HG03280 (cell line): ENCODE data around the gene CAMK2N2.

ENCODE experiments used
- ATAC-seq: cut with Tn5 transposase; IDR thresholded peaks from one replicate; pipeline ENCODE4 v1.9.1; 2021; ENCODE audit warnings: mild to moderate bottlenecking, moderate library complexity; ENCODE audit not compliant: unreplicated experiment

Gene CAMK2N2

GRCh38 chr3:184261270-184261853 is at the start of gene CAMK2N2:
TSS of gene CAMK2N2 (minus strand) at chr3:184261553. CDS start at chr3:184261285, 268 bp downstream.
- peak; percentile 43 for ATAC-seq

GRCh38 chr3:184308744-184309143 is 47.4 kb upstream of the CAMK2N2 start:
- ATAC-seq, result no peak

GRCh38 chr3:184307915-184308314 is 46.6 kb upstream of the CAMK2N2 start:
- no peak for ATAC-seq

- ATAC-seq, result no peak
These were observed 45.1 kb upstream of the CAMK2N2 start for GRCh38 chr3:184306341-184306972.

- no peak for ATAC-seq
These were observed 44.2 kb upstream of the CAMK2N2 start for GRCh38 chr3:184305577-184305976.

GRCh38 chr3:184300378-184300720 is 39.0 kb upstream of the CAMK2N2 start:
- no peak for ATAC-seq

- no peak for ATAC-seq
These were observed 38.4 kb upstream of the CAMK2N2 start for GRCh38 chr3:184299488-184300377.

GRCh38 chr3:184298759-184299487 is 37.6 kb upstream of the CAMK2N2 start, which contains the start of gene PSMD2:
TSS of gene PSMD2 (plus strand) at chr3:184299241. CDS start at chr3:184299267, 26 bp downstream.
- ATAC-seq, result peak; percentile 93

- no peak for ATAC-seq
These were observed 35.3 kb upstream of the CAMK2N2 start for GRCh38 chr3:184296616-184297015.

GRCh38 chr3:184295771-184296170 is 34.4 kb upstream of the CAMK2N2 start:
- no peak for ATAC-seq

- ATAC-seq, result no peak
These were observed 30.5 kb upstream of the CAMK2N2 start for GRCh38 chr3:184291738-184292445.

GRCh38 chr3:184291044-184291737 is 29.8 kb upstream of the CAMK2N2 start:
- no peak for ATAC-seq

GRCh38 chr3:184290331-184290730 is 29.0 kb upstream of the CAMK2N2 start:
- ATAC-seq, result no peak

- ATAC-seq, result no peak
These were observed 28.1 kb upstream of the CAMK2N2 start for GRCh38 chr3:184289426-184289938.

GRCh38 chr3:184284696-184285095 is 23.3 kb upstream of the CAMK2N2 start:
- no peak for ATAC-seq

GRCh38 chr3:184283681-184284080 is 22.3 kb upstream of the CAMK2N2 start:
- ATAC-seq, result no peak

- no peak for ATAC-seq
These were observed 21.6 kb upstream of the CAMK2N2 start for GRCh38 chr3:184282941-184283340.

GRCh38 chr3:184277366-184277765 is 16.0 kb upstream of the CAMK2N2 start:
- no peak for ATAC-seq
